ENCODE results near the gene SLC38A3.

SLC38A3 gene

GRCh38 chr3:50170689-50171088 lies 34.4 kb upstream of the SLC38A3 start:
- TF ChIP-seq RAD21 (IDR thresholded peaks at IDR 0.05; ENCODE audit: low read depth) (no peak), TEAD4 (IDR thresholded peaks at IDR 0.05) (no peak), NFIC (IDR thresholded peaks at IDR 0.05) (no peak), YY1 (IDR thresholded peaks at IDR 0.05; ENCODE audit: low read depth) (no peak), EGR1 (IDR thresholded peaks at IDR 0.05) (no peak), TCF12 (IDR thresholded peaks at IDR 0.05; ENCODE audit: low read depth) (no peak), ZBTB7A (IDR thresholded peaks at IDR 0.05; ENCODE audit: low read depth) (no peak), USF1 (IDR thresholded peaks at IDR 0.05) (no peak), FOXM1 (IDR thresholded peaks at IDR 0.05; ENCODE audit: borderline replicate concordance, low read depth) (no peak), CREB1 (IDR thresholded peaks at IDR 0.05; ENCODE audit: low read depth) (no peak), CEBPB (IDR thresholded peaks at IDR 0.05) (no peak), TAF1 (IDR thresholded peaks at IDR 0.05; ENCODE audit: low read depth) (no peak), MAX (IDR thresholded peaks at IDR 0.05) (no peak)

- TF ChIP-seq CEBPB (IDR thresholded peaks at IDR 0.05) (no peak), NFIC (IDR thresholded peaks at IDR 0.05) (0 out of 2 replicates have a peak, but pooled peaks have one; percentile 12)
These were observed 33.4 kb upstream of the SLC38A3 start for GRCh38 chr3:50171540-50172301.

- TF ChIP-seq TAF1 (IDR thresholded peaks at IDR 0.05; ENCODE audit: low read depth): no peak
- no peak for TF ChIP-seq REST (IDR thresholded peaks at IDR 0.05; ENCODE audit: low read depth)
- TF ChIP-seq NFIC (IDR thresholded peaks at IDR 0.05): no peak
- TF ChIP-seq EGR1 (IDR thresholded peaks at IDR 0.05): no peak
- no peak for TF ChIP-seq MAX (IDR thresholded peaks at IDR 0.05)
These were observed 32.3 kb upstream of the SLC38A3 start for GRCh38 chr3:50172626-50173220.

GRCh38 chr3:50173685-50174516 lies 31.2 kb upstream of the SLC38A3 start:
- TF ChIP-seq CREB1 (IDR thresholded peaks at IDR 0.05; ENCODE audit: low read depth) (no peak), ZBTB7A (IDR thresholded peaks at IDR 0.05; ENCODE audit: low read depth) (0 out of 2 replicates have a peak, but pooled peaks have one; percentile 6)

- TF ChIP-seq MAX (IDR thresholded peaks at IDR 0.05) (no peak), ZBTB7A (IDR thresholded peaks at IDR 0.05; ENCODE audit: low read depth) (no peak), CREB1 (IDR thresholded peaks at IDR 0.05; ENCODE audit: low read depth) (no peak), FOXM1 (IDR thresholded peaks at IDR 0.05; ENCODE audit: borderline replicate concordance, low read depth) (no peak), CEBPB (IDR thresholded peaks at IDR 0.05) (no peak), REST (IDR thresholded peaks at IDR 0.05; ENCODE audit: low read depth) (no peak), TCF12 (IDR thresholded peaks at IDR 0.05; ENCODE audit: low read depth) (no peak), EP300 (IDR thresholded peaks at IDR 0.05; ENCODE audit: borderline replicate concordance) (no peak), TEAD4 (IDR thresholded peaks at IDR 0.05) (no peak), EGR1 (IDR thresholded peaks at IDR 0.05) (no peak), TAF1 (IDR thresholded peaks at IDR 0.05; ENCODE audit: low read depth) (no peak), YY1 (IDR thresholded peaks at IDR 0.05; ENCODE audit: low read depth) (no peak), USF1 (IDR thresholded peaks at IDR 0.05) (no peak), NFIC (IDR thresholded peaks at IDR 0.05) (no peak), RAD21 (IDR thresholded peaks at IDR 0.05; ENCODE audit: low read depth) (no peak)
These were observed 30.6 kb upstream of the SLC38A3 start for GRCh38 chr3:50174517-50174895.
